K562 (cell line): ENCODE results near the gene MTHFD2. TPM values are rescaled to one million over a fixed set of nuclear protein-coding genes. Genes with fewer than 3 reads are reported as not detected.

Experiments
- ATAC-seq: fragments of 200-7000 bp; cut with Tn5 transposase; 3 replicates; pipeline ENCODE4 v1.9.1; 2020; ENCODE audit warnings: moderate library complexity
- BruUV-seq: library from RNA; stranded (reverse); fragments of 400-500 nt; replicated peaks from 2 replicates; lab custom pipeline; 2021; lab: Mats Ljungman, UMichigan
- CTCF ChIA-PET: fragments of 300-600 bp; formaldehyde crosslinking; extraction: SDS; loops from one replicate; lab custom pipeline; 2021; ENCODE audit warnings: low intra/inter-chr PET ratio; lab: Yijun Ruan, JAX
- POLR2A ChIA-PET: fragments of 300-600, 350-650 bp; sonication (Branson Sonifier 250); formaldehyde crosslinking; extraction: SDS; loops from one replicate; lab custom pipeline; 2021; ENCODE audit warnings: antibody characterized with exemption, inconsistent platforms; lab: Yijun Ruan, JAX
- DNase-seq, 4 experiments: peaks; one replicate each; pipeline versions ENCODE4 v3.0.0 to v3.0.0-alpha.2; 2011 to 2018; ENCODE audit warnings: low spot score in 3 of 4, mixed read lengths in 3 of 4; ENCODE audit errors: extremely low read depth in 1 of 4
- FAIRE-seq: peaks from 2 replicates; lab custom pipeline; 2011; peaks lifted over from hg19 to GRCh38; lab: Jason Lieb, UNC
- H2AFZ ChIP-seq: 2 replicates; pipeline ENCODE4 v1.6.0; 2011; ENCODE audit warnings: low read depth, low read length, control low read depth, inconsistent platforms
- H3K27ac ChIP-seq: fragments of 200-600 bp; 3 replicates; pipeline ENCODE4 v1.8.0; 2011; ENCODE audit warnings: low read depth, mild to moderate bottlenecking, control low read depth, inconsistent platforms, low read length, moderate library complexity, mixed read lengths; ENCODE audit errors: extremely low read depth
- H3K27me3 ChIP-seq, 2 experiments: fragments of 300-600 bp in 1 of 2; 2 replicates in 1 of 2; 3 replicates in 1 of 2; pipeline versions ENCODE4 v1.6.0 to v1.8.0; 2011; ENCODE audit warnings: inconsistent platforms in 2 of 2, low read length in 2 of 2, mild to moderate bottlenecking in 1 of 2, mixed read lengths in 1 of 2, moderate library complexity in 1 of 2; ENCODE audit not compliant: control insufficient read depth in 2 of 2, insufficient read depth in 2 of 2
- H3K36me3 ChIP-seq: fragments of 300-600 bp; 3 replicates; pipeline ENCODE4 v1.8.0; 2011; ENCODE audit warnings: mild to moderate bottlenecking, low read length, inconsistent platforms; ENCODE audit not compliant: control insufficient read depth, insufficient read depth
- H3K4me1 ChIP-seq, 2 experiments: fragments of 200-600 bp in 1 of 2; replicated peaks in 1 of 2; 2 replicates in 1 of 2; 3 replicates in 1 of 2; pipeline versions ENCODE4 v1.5.1 to v1.8.0; 2011; ENCODE audit warnings: inconsistent platforms in 2 of 2, low read length in 2 of 2, mild to moderate bottlenecking in 1 of 2, mixed read lengths in 1 of 2, moderate library complexity in 1 of 2; ENCODE audit not compliant: control insufficient read depth in 2 of 2, insufficient read depth in 2 of 2
- H3K4me2 ChIP-seq: 2 replicates; pipeline ENCODE4 v1.6.1; 2011; ENCODE audit warnings: low read length, control low read depth, inconsistent platforms, mixed read lengths; ENCODE audit not compliant: insufficient read depth
- H3K4me3 ChIP-seq: fragments of 200-600 bp; sonication (generic), shearing (Covaris generic); 2 replicates; pipeline ENCODE4 v1.5.1; 2016; ENCODE audit warnings: control low read depth, inconsistent platforms
- H3K79me2 ChIP-seq: fragments of 200-600 bp; 3 replicates; pipeline ENCODE4 v1.8.0; 2011; ENCODE audit warnings: low read length, inconsistent platforms; ENCODE audit not compliant: control insufficient read depth, insufficient read depth
- H3K9ac ChIP-seq, 2 experiments: 2 replicates each; pipeline versions ENCODE4 v1.6.0 to v1.6.1; 2011; ENCODE audit warnings: low read depth in 2 of 2, low read length in 2 of 2, control low read depth in 1 of 2, inconsistent platforms in 1 of 2, mild to moderate bottlenecking in 1 of 2, mixed read lengths in 1 of 2; ENCODE audit not compliant: insufficient read depth in 1 of 2
- H3K9me1 ChIP-seq: one replicate; pipeline ENCODE4 v1.6.0; 2011; ENCODE audit warnings: inconsistent platforms, mild to moderate bottlenecking, low read length, moderate library complexity; ENCODE audit not compliant: control insufficient read depth, insufficient read depth
- H3K9me3 ChIP-seq: replicated peaks from 2 replicates; pipeline ENCODE4 v1.5.1; 2011; ENCODE audit warnings: low read depth, low read length, inconsistent platforms; ENCODE audit not compliant: control insufficient read depth, insufficient read depth
- H4K20me1 ChIP-seq: replicated peaks from 2 replicates; pipeline ENCODE4 v1.6.1; 2011; ENCODE audit warnings: low read length, inconsistent platforms, mixed read lengths; ENCODE audit not compliant: control insufficient read depth, insufficient read depth
- CEBPG ChIP-seq, 3 experiments: fragments of 200-800 bp in 1 of 3; sonication (Bioruptor generic) in 1 of 3; sonication (generic) in 1 of 3; formaldehyde crosslinking in 1 of 3; IDR thresholded peaks in 2 of 3; conservative IDR thresholded peaks in 1 of 3; 2 replicates each; pipeline versions ENCODE4 v1.6.1 to v1.8.0; 2016 to 2022; ENCODE audit warnings: missing compliant biosample characterization in 2 of 3, missing genetic modification characterization in 2 of 3, mild to moderate bottlenecking in 1 of 3, missing genetic modification reagents in 1 of 3
- HEY1 ChIP-seq: fragments of 250-450 bp; sonication (Bioruptor Pico); IDR thresholded peaks from 2 replicates; pipeline ENCODE4 v1.5.0; 2020; ENCODE audit warnings: mild to moderate bottlenecking, moderate library complexity, borderline replicate concordance
- KHSRP ChIP-seq: fragments of 450-650 bp; IDR thresholded peaks from 2 replicates; pipeline ENCODE4 v1.6.1; 2017
- NFYB ChIP-seq: IDR thresholded peaks from 2 replicates; pipeline ENCODE4 v1.6.1; 2011; ENCODE audit warnings: mild to moderate bottlenecking, moderate library complexity; ENCODE audit not compliant: insufficient read length; ENCODE audit errors: extremely low read depth
- RBM22 ChIP-seq: fragments of 200-400 bp; formaldehyde crosslinking; IDR thresholded peaks from 2 replicates; pipeline ENCODE4 v1.6.1; 2018; ENCODE audit warnings: low read length, low read depth; ENCODE audit not compliant: poor library complexity, severe bottlenecking
- SREBF2 ChIP-seq: sonication (generic); formaldehyde crosslinking; IDR thresholded peaks from 2 replicates; pipeline ENCODE4 v1.4.0; 2020; ENCODE audit warnings: mild to moderate bottlenecking, missing genetic modification reagents
- TBP ChIP-seq: optimal IDR thresholded peaks from 2 replicates; pipeline ENCODE3; 2011; ENCODE audit warnings: low read depth, low read length, improper control_type of control experiment
- ZNF589 ChIP-seq: fragments of 200-800 bp; sonication (Bioruptor generic); IDR thresholded peaks from 2 replicates; pipeline ENCODE4 v1.6.1; 2016; ENCODE audit warnings: low read depth, missing genetic modification characterization, missing compliant biosample characterization
- WGBS: fragments of 100-300 bp; shearing (Covaris generic); methylation state at CpG from one replicate; pipeline ENCODE4 v1.1.6; 2016; ENCODE audit warnings: low coverage, mixed read lengths; ENCODE audit not compliant: insufficient coverage; ENCODE audit errors: missing lambda C conversion rate; 5-methylcytosine and 5-hydroxymethylcytosine counted together
- in situ Hi-C: fragments of 300-500 bp; cut with MboI; formaldehyde crosslinking; loops from 4 replicates; pipeline ENCODE4 v1.15.0; 2018; ENCODE audit warnings: inconsistent platforms, mixed read lengths
- intact Hi-C: fragments of 100-400 bp; cut with micrococcal nuclease; formaldehyde crosslinking; loops from 2 replicates; pipeline ENCODE4 v1.14.2; 2022
- polyA plus RNA-seq, 8 experiments: library from polyadenylated mRNA; depleted of rRNA in 4 of 8; stranded (reverse) in 5 of 8; unstranded in 3 of 8; fragments of >200 nt; fragmentation: Nextera tagmentation in 2 of 8; fragmentation: Illumina TruSeq in 1 of 8; extraction: Ambion mirVana in 2 of 8; extraction: Trizol in 1 of 8; gene quantifications; 2 replicates each; pipeline versions ENCODE4 v1.2.1 to v1.2.3, GENCODE V29; 2011 to 2014; ENCODE audit warnings: inconsistent platforms in 1 of 8, missing spikeins in 1 of 8
- total RNA-seq, 7 experiments: library from RNA; depleted of rRNA in 6 of 7; stranded (reverse); fragments of >200 nt in 6 of 7; fragmentation: Illumina TruSeq in 2 of 7; extraction: Trizol in 2 of 7; gene quantifications; 2 replicates each; pipeline versions ENCODE4 v1.2.1 to v1.2.3, GENCODE V29; 2011 to 2021; ENCODE audit warnings: low replicate concordance in 1 of 7
- TF ChIP-seq, protein P1 (sequence below): fragments of 250-450 bp; sonication (Bioruptor Pico); IDR thresholded peaks from 2 replicates; pipeline ENCODE4 v1.4.0; 2020; ENCODE audit warnings: mild to moderate bottlenecking
- TF ChIP-seq, protein P2 (sequence below): fragments of 450-650 bp; IDR thresholded peaks from 2 replicates; pipeline ENCODE4 v1.6.1; 2018; ENCODE audit not compliant: partially characterized antibody

MTHFD2 gene
- total and polyA plus RNA-seq, 9 of the 15 experiments (the other 6 are each of a cell fraction or from before 2014, with no cell fraction given) = 113 to 520 (median 234) TPM

DNA sequence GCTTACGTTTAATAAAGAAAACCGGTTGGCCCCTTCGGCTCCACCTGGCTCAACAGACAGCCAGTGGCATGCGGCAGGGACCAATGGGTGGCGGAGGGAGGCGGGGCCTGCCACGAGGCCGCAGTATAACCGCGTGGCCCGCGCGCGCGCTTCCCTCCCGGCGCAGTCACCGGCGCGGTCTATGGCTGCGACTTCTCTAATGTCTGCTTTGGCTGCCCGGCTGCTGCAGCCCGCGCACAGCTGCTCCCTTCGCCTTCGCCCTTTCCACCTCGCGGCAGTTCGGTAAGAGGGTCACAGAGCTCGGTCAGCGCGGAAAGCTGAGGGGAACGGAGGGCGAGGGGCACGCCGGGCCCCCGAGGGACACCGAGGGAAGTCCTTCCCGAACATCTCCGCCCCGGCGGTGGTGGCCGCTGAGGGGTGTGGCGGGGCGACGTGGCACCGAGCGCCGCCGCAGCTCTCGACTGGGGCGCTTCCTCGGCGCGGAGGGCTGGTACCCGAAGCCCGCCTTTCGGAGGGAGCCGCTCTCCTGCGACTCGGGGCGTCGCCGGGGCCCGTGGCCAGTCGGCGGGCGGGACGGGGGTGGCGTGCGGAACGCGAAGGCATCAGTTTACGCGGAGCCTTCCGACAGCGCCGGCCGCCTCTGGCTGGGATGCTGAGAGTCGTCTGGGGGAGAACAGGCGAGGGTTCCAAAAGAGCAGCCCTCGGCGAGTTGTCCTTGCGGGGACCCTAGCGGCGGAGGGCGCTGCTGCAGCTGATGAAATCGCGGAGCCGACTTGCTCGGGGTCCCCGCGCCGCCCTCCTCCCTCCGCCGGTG, at the start of gene MTHFD2 (continued):
- peak; percentile 67; the same call in 1 of the 2 replicates for TF ChIP-seq ZNF589 (CRISPR knock-in tag)
- TF ChIP-seq SREBF2 (CRISPR knock-in tag) = 0 out of 2 replicates have a peak, but pooled peaks have one; percentile 92
- no peak for TF ChIP-seq KHSRP
- TF ChIP-seq RBM22 = peak; percentile 99
- TF ChIP-seq, protein P1, sequence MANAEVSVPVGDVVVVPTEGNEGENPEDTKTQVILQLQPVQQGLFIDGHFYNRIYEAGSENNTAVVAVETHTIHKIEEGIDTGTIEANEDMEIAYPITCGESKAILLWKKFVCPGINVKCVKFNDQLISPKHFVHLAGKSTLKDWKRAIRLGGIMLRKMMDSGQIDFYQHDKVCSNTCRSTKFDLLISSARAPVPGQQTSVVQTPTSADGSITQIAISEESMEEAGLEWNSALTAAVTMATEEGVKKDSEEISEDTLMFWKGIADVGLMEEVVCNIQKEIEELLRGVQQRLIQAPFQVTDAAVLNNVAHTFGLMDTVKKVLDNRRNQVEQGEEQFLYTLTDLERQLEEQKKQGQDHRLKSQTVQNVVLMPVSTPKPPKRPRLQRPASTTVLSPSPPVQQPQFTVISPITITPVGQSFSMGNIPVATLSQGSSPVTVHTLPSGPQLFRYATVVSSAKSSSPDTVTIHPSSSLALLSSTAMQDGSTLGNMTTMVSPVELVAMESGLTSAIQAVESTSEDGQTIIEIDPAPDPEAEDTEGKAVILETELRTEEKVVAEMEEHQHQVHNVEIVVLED (CRISPR knock-in tag) = no peak; the same call in 1 of the 2 replicates

GRCh38 chr2:74149247-74149525, 49.2 kb upstream of the MTHFD2 start:
- no peaks in the 10 kb centered on the region for H4K20me1 ChIP-seq
- TF ChIP-seq CEBPG (CRISPR knock-in tag; IDR thresholded peaks at IDR 0.05) (0 out of 2 replicates have a peak, but pooled peaks have one; percentile 5), CEBPG (tag; conservative IDR thresholded peaks at IDR 0.05 in 1 of 2, IDR thresholded peaks at IDR 0.05 in 1 of 2) (no peak), TBP (peak; percentile 25), HEY1 (CRISPR knock-in tag) (no peak), NFYB (no peak)
- TF ChIP-seq, protein P2, sequence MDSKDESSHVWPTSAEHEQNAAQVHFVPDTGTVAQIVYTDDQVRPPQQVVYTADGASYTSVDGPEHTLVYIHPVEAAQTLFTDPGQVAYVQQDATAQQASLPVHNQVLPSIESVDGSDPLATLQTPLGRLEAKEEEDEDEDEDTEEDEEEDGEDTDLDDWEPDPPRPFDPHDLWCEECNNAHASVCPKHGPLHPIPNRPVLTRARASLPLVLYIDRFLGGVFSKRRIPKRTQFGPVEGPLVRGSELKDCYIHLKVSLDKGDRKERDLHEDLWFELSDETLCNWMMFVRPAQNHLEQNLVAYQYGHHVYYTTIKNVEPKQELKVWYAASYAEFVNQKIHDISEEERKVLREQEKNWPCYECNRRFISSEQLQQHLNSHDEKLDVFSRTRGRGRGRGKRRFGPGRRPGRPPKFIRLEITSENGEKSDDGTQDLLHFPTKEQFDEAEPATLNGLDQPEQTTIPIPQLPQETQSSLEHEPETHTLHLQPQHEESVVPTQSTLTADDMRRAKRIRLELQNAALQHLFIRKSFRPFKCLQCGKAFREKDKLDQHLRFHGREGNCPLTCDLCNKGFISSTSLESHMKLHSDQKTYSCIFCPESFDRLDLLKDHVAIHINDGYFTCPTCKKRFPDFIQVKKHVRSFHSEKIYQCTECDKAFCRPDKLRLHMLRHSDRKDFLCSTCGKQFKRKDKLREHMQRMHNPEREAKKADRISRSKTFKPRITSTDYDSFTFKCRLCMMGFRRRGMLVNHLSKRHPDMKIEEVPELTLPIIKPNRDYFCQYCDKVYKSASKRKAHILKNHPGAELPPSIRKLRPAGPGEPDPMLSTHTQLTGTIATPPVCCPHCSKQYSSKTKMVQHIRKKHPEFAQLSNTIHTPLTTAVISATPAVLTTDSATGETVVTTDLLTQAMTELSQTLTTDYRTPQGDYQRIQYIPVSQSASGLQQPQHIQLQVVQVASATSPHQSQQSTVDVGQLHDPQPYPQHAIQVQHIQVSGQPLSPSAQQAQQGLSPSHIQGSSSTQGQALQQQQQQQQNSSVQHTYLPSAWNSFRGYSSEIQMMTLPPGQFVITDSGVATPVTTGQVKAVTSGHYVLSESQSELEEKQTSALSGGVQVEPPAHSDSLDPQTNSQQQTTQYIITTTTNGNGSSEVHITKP = peak; percentile 7
- TF ChIP-seq, all 486 proteins: peak for 3
- no peak for FAIRE-seq
- H3K36me3 ChIP-seq = peaks cover 64% of the 10 kb centered on the region
- H3K27ac ChIP-seq = peak overlapping the region; percentile 80
- peaks cover 31 to 35% of the 10 kb centered on the region in 2 experiments for H3K4me1 ChIP-seq
- no peaks in the 10 kb centered on the region for H3K9me1 ChIP-seq
- in situ Hi-C loops (no loop called here), intact Hi-C loops (loop anchor here (2.0 to 10.0 kb wide), 4 partner anchors 50 to 464 kb away; partner anchors contain the start of genes DGUOK, MTHFD2 and STAMBP)
- peak; percentile 14 for ATAC-seq
- peak overlapping the region; percentile 64 for H3K4me3 ChIP-seq
- H3K27me3 ChIP-seq = no peaks in the 10 kb centered on the region
- H3K9me3 ChIP-seq = no peaks in the 10 kb centered on the region
- WGBS = 37% methylated on average over 5 of the region's 5 CpGs
- ChIA-PET CTCF (interaction anchor here (0.6 kb wide), 1 partner anchor 45 kb away, joined by 3 read pairs; no protein-coding TSS in a partner anchor), POLR2A (interaction anchor here (0.7 to 7.8 kb wide), 17 partner anchors 11 to 469 kb away, joined by 3 to 56 read pairs (median 3); partner anchors contain the start of genes MOB1A and MTHFD2)
- peak in 2 of 4 experiments; percentile 59 to 64 for DNase-seq
- H2AFZ ChIP-seq = peak overlapping the region; percentile 11; the same call in 1 of the 2 replicates
- peaks cover 74% of the 10 kb centered on the region for H3K79me2 ChIP-seq
- peak overlapping the region; percentile 39 to 82; a peak in 3 of 4 replicates for H3K9ac ChIP-seq
- peak overlapping the region; percentile 96 for H3K4me2 ChIP-seq
- BruUV-seq = no TSS peak
